WTC11 (cell line): Measurements from ENCODE around the gene EIF2AK3.

Experiments used
- ATF1 ChIP-seq: sonication (generic); formaldehyde crosslinking; IDR thresholded peaks from 2 replicates; pipeline ENCODE4 v1.8.1; 2023; ENCODE audit warnings: mild to moderate bottlenecking, moderate library complexity, missing genetic modification reagents
- ATF3 ChIP-seq: sonication (generic); formaldehyde crosslinking; conservative IDR thresholded peaks from 2 replicates; pipeline ENCODE4 v1.8.1; 2022; ENCODE audit warnings: mild to moderate bottlenecking, missing genetic modification reagents
- CREB1 ChIP-seq: sonication (generic); formaldehyde crosslinking; IDR thresholded peaks from 2 replicates; pipeline ENCODE4 v1.8.0; 2023; ENCODE audit warnings: mild to moderate bottlenecking, missing genetic modification reagents
- CTCF ChIP-seq: fragments of 200-600 bp; IDR thresholded peaks from 2 replicates; pipeline ENCODE4 v1.8.0; 2022; ENCODE audit warnings: antibody characterized with exemption
- KAT7 ChIP-seq: sonication (generic); formaldehyde crosslinking; IDR thresholded peaks from 2 replicates; pipeline ENCODE4 v1.8.1; 2023; ENCODE audit warnings: missing genetic modification reagents, mild to moderate bottlenecking, borderline replicate concordance
- MAX ChIP-seq: sonication (generic); formaldehyde crosslinking; IDR thresholded peaks from 2 replicates; pipeline ENCODE4 v1.8.0; 2022; ENCODE audit warnings: mild to moderate bottlenecking, missing genetic modification reagents
- MYBL2 ChIP-seq: sonication (generic); formaldehyde crosslinking; IDR thresholded peaks from 2 replicates; pipeline ENCODE4 v1.8.1; 2023; ENCODE audit warnings: mild to moderate bottlenecking, moderate library complexity, missing genetic modification reagents
- NR2C2 ChIP-seq: sonication (generic); formaldehyde crosslinking; IDR thresholded peaks from 2 replicates; pipeline ENCODE4 v1.8.0; 2022; ENCODE audit warnings: mild to moderate bottlenecking, missing genetic modification reagents
- NR3C1 ChIP-seq: sonication (generic); formaldehyde crosslinking; conservative IDR thresholded peaks from 2 replicates; pipeline ENCODE4 v1.8.1; 2023; ENCODE audit warnings: low read depth, mild to moderate bottlenecking, missing genetic modification reagents
- TF ChIP-seq, protein P1 (sequence below): sonication (generic); formaldehyde crosslinking; IDR thresholded peaks from 2 replicates; pipeline ENCODE4 v1.8.1; 2023; ENCODE audit warnings: mild to moderate bottlenecking, missing genetic modification reagents, moderate library complexity
- TF ChIP-seq, protein P2 (sequence below): sonication (generic); formaldehyde crosslinking; IDR thresholded peaks from 2 replicates; pipeline ENCODE4 v1.8.0; 2022; ENCODE audit warnings: missing genetic modification reagents

DNA sequence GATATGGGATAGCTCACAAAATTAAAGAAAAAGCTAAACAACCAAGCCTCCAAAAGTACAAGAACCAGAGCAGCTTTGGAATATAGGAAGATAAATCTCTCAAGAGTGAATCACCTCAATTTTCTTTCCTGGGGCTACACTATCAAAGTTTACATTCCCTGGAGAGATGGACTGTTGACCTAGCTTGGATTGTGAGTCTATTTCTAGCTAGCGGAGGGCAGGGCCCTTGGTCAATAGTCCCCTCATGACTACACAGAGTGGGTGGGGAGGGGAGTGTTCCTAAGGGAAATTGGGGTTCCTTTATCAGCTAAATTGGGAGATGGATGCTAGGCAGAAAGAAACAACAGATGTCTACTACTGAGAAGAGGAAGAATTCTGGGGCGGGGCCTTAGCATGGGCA, 29.9 kb upstream of the EIF2AK3 start:
- TF ChIP-seq CREB1 (CRISPR knock-in tag) (no peak), CTCF (no peak), ATF1 (no peak), MAX (CRISPR knock-in tag) (no peak), MYBL2 (CRISPR knock-in tag) (no peak), KAT7 (CRISPR knock-in tag) (no peak), ATF3 (CRISPR knock-in tag) (no peak), NR2C2 (CRISPR knock-in tag) (no peak), NR3C1 (CRISPR knock-in tag) (no peak)
- TF ChIP-seq, protein P1, sequence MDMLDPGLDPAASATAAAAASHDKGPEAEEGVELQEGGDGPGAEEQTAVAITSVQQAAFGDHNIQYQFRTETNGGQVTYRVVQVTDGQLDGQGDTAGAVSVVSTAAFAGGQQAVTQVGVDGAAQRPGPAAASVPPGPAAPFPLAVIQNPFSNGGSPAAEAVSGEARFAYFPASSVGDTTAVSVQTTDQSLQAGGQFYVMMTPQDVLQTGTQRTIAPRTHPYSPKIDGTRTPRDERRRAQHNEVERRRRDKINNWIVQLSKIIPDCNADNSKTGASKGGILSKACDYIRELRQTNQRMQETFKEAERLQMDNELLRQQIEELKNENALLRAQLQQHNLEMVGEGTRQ (CRISPR knock-in tag) = no peak
- TF ChIP-seq, protein P2, sequence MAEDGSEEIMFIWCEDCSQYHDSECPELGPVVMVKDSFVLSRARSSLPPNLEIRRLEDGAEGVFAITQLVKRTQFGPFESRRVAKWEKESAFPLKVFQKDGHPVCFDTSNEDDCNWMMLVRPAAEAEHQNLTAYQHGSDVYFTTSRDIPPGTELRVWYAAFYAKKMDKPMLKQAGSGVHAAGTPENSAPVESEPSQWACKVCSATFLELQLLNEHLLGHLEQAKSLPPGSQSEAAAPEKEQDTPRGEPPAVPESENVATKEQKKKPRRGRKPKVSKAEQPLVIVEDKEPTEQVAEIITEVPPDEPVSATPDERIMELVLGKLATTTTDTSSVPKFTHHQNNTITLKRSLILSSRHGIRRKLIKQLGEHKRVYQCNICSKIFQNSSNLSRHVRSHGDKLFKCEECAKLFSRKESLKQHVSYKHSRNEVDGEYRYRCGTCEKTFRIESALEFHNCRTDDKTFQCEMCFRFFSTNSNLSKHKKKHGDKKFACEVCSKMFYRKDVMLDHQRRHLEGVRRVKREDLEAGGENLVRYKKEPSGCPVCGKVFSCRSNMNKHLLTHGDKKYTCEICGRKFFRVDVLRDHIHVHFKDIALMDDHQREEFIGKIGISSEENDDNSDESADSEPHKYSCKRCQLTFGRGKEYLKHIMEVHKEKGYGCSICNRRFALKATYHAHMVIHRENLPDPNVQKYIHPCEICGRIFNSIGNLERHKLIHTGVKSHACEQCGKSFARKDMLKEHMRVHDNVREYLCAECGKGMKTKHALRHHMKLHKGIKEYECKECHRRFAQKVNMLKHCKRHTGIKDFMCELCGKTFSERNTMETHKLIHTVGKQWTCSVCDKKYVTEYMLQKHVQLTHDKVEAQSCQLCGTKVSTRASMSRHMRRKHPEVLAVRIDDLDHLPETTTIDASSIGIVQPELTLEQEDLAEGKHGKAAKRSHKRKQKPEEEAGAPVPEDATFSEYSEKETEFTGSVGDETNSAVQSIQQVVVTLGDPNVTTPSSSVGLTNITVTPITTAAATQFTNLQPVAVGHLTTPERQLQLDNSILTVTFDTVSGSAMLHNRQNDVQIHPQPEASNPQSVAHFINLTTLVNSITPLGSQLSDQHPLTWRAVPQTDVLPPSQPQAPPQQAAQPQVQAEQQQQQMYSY (CRISPR knock-in tag) = no peak
